Activated CD4-positive, alpha-beta T cell treated with anti-CD3 and anti-CD28 coated beads for 4 hours (primary cell): ENCODE data around the gene TOM1.

ENCODE experiments used
- DNase-seq, 2 donors: peaks; one replicate each; pipeline ENCODE4 v3.0.0-alpha.2; 2020

The TOM1 gene

GRCh38 chr22:35299673-35300499 is at the start of gene TOM1:
Gene TOM1, plus strand, starts transcription at chr22:35299894. Its CDS starts 35 bp downstream, at chr22:35299929.
- DNase-seq, result peak; percentile 98 to 99

GRCh38 chr22:35250156-35250555 is 49.5 kb upstream of the TOM1 start:
- DNase-seq, result no peak

- DNase-seq, result no peak
Measured at GRCh38 chr22:35253946-35254345, 45.7 kb upstream of the TOM1 start.

GRCh38 chr22:35257002-35257320 is 42.7 kb upstream of the TOM1 start:
- DNase-seq, result no peak

- peak; percentile 85 to 87 for DNase-seq
Measured at GRCh38 chr22:35257321-35258190, 42.1 kb upstream of the TOM1 start, which contains the start of gene HMGXB4. Gene HMGXB4, plus strand, starts transcription at chr22:35257493. Its CDS starts 4,898 bp downstream, at chr22:35262391.

GRCh38 chr22:35258191-35258988 is 41.3 kb upstream of the TOM1 start:
- no peak for DNase-seq

- DNase-seq, result no peak
Measured at GRCh38 chr22:35264986-35265385, 34.7 kb upstream of the TOM1 start.

- no peak for DNase-seq
Measured at GRCh38 chr22:35266277-35266676, 33.4 kb upstream of the TOM1 start.

GRCh38 chr22:35269630-35270029 is 30.1 kb upstream of the TOM1 start:
- no peak for DNase-seq

GRCh38 chr22:35274154-35274871 is 25.4 kb upstream of the TOM1 start:
- no peak for DNase-seq

GRCh38 chr22:35275580-35275979 is 24.1 kb upstream of the TOM1 start:
- no peak for DNase-seq

GRCh38 chr22:35276019-35276418 is 23.7 kb upstream of the TOM1 start:
- DNase-seq, result no peak

GRCh38 chr22:35288116-35288515 is 11.6 kb upstream of the TOM1 start:
- DNase-seq, result no peak

- DNase-seq, result no peak
Measured at GRCh38 chr22:35292786-35293185, 6.9 kb upstream of the TOM1 start.

GRCh38 chr22:35296051-35296450 is 3.6 kb upstream of the TOM1 start:
- no peak for DNase-seq

- DNase-seq, result peak in 1 of 2 donors; percentile 35
Measured at GRCh38 chr22:35299217-35299672, 449 bp upstream of the TOM1 start.

- DNase-seq, result no peak
Measured at GRCh38 chr22:35301372-35301874, 1.7 kb downstream of the TOM1 start.

GRCh38 chr22:35303029-35303624 is 3.4 kb downstream of the TOM1 start:
- DNase-seq, result no peak

- no peak for DNase-seq
Measured at GRCh38 chr22:35305525-35306070, 5.9 kb downstream of the TOM1 start.

- DNase-seq, result no peak
Measured at GRCh38 chr22:35306350-35306967, 6.8 kb downstream of the TOM1 start.

GRCh38 chr22:35307372-35307771 is 7.7 kb downstream of the TOM1 start:
- no peak for DNase-seq
